ENCODE results near the gene CCDC197.

DNA sequence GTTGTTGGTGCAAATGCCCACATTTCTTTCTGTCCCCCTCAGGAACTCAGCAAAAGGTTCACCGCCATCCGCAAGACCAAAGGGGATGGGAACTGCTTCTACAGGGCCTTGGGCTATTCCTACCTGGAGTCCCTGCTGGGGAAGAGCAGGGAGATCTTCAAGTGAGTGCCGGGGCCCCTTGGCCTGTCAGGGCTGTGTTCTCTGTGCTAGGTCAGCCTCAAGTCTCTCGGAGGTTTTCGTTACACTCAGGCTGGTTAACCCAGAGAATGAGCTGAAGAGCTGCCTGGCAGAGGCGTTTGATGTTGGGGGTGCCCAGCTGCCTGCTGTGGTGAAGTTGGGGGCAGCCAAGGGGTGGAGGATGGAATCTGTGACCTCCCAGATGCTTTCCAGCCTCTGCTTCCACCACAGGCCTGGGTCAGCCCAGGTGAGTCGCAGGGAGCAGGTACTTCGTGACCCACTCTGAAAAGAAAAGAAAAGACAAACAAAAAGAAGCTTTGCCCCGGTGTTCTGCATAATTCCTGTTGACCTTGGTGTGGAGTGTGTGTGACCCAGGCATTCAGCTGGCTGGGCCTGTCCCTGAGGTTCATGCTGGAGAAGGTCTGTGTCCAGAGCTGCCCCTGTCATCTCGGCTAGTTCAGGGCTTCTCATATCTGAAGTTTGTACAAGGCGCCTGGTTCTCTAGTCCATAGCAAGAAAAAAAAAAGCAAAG lies 42.0 kb downstream of the CCDC197 start:
- TF ChIP-seq CTCF (IDR thresholded peaks at IDR 0.05) = no peak
- TF ChIP-seq EP300 (IDR thresholded peaks at IDR 0.05) = no peak
- no peak for TF ChIP-seq POLR2A (IDR thresholded peaks at IDR 0.05)

All from ovary (tissue), 3 donors.